H9 (cell line): ENCODE data around the gene PYGL. TPM values are rescaled to one million over a fixed set of nuclear protein-coding genes. Genes with fewer than 3 reads are reported as not detected.

ENCODE experiments used
- DNase-seq: peaks from one replicate; pipeline ENCODE4 v3.0.0-alpha.2; 2017
- H2AFZ ChIP-seq: one replicate; pipeline ENCODE4 v1.6.1; 2013; ENCODE audit warnings: mild to moderate bottlenecking, low read length, control low read depth, moderate library complexity
- H2AK5ac ChIP-seq: 2 replicates; pipeline ENCODE4 v1.6.1; 2013; ENCODE audit warnings: low read length, control low read depth, mixed read lengths; ENCODE audit not compliant: insufficient read length
- H2BK120ac ChIP-seq: one replicate; pipeline ENCODE4 v1.6.1; 2013; ENCODE audit warnings: low read depth, mild to moderate bottlenecking, low read length, control low read depth, inconsistent platforms; ENCODE audit not compliant: poor library complexity, severe bottlenecking
- H2BK12ac ChIP-seq: 2 replicates; pipeline ENCODE4 v1.6.1; 2013; ENCODE audit warnings: low read length, control low read depth, mixed read lengths, low read depth; ENCODE audit not compliant: insufficient read length
- H2BK15ac ChIP-seq: 2 replicates; pipeline ENCODE4 v1.6.1; 2013; ENCODE audit warnings: low read depth, low read length, control low read depth
- H2BK20ac ChIP-seq: one replicate; pipeline ENCODE4 v1.6.1; 2013; ENCODE audit warnings: low read depth, mild to moderate bottlenecking, low read length, control low read depth, inconsistent platforms; ENCODE audit not compliant: poor library complexity, severe bottlenecking
- H2BK5ac ChIP-seq: 2 replicates; pipeline ENCODE4 v1.6.1; 2013; ENCODE audit warnings: low read length, control low read depth, mixed read lengths; ENCODE audit not compliant: insufficient read length
- H3K14ac ChIP-seq: 2 replicates; pipeline ENCODE4 v1.6.1; 2013; ENCODE audit warnings: low read length, control low read depth; ENCODE audit not compliant: insufficient read depth
- H3K18ac ChIP-seq: 2 replicates; pipeline ENCODE4 v1.6.1; 2013; ENCODE audit warnings: low read depth, mild to moderate bottlenecking, mixed read lengths, low read length, control low read depth; ENCODE audit not compliant: insufficient read length
- H3K23ac ChIP-seq: 2 replicates; pipeline ENCODE4 v1.6.1; 2013; ENCODE audit warnings: low read length, control low read depth, mixed read lengths, low read depth; ENCODE audit not compliant: insufficient read length
- H3K23me2 ChIP-seq: 2 replicates; pipeline ENCODE4 v1.6.1; 2013; ENCODE audit warnings: low read depth, mild to moderate bottlenecking, mixed read lengths, low read length, control low read depth; ENCODE audit not compliant: insufficient read length, poor library complexity, severe bottlenecking
- H3K27ac ChIP-seq: 2 replicates; pipeline ENCODE4 v1.5.1; 2013; ENCODE audit warnings: low read length, control low read depth, mixed read lengths, low read depth; ENCODE audit not compliant: insufficient read length
- H3K27me3 ChIP-seq: 2 replicates; pipeline ENCODE4 v1.6.1; 2013; ENCODE audit warnings: low read length, control low read depth, inconsistent platforms; ENCODE audit not compliant: insufficient read depth
- H3K4ac ChIP-seq: 2 replicates; pipeline ENCODE4 v1.6.1; 2013; ENCODE audit warnings: low read depth, mild to moderate bottlenecking, control low read depth, inconsistent platforms, low read length, moderate library complexity
- H3K4me1 ChIP-seq: 2 replicates; pipeline ENCODE4 v1.6.1; 2013; ENCODE audit warnings: low read length, control low read depth, inconsistent platforms; ENCODE audit not compliant: insufficient read depth
- H3K4me2 ChIP-seq: 2 replicates; pipeline ENCODE4 v1.6.1; 2013; ENCODE audit warnings: low read length, control low read depth, mixed read lengths; ENCODE audit not compliant: insufficient read length, insufficient read depth
- H3K56ac ChIP-seq: 2 replicates; pipeline ENCODE4 v1.6.1; 2013; ENCODE audit warnings: low read depth, mild to moderate bottlenecking, mixed read lengths, low read length, control low read depth; ENCODE audit not compliant: insufficient read length
- H3K79me1 ChIP-seq: 2 replicates; pipeline ENCODE4 v1.6.1; 2013; ENCODE audit warnings: low read depth, mild to moderate bottlenecking, moderate library complexity, low read length, control low read depth, inconsistent platforms; ENCODE audit not compliant: insufficient read depth, poor library complexity, severe bottlenecking
- H3K79me2 ChIP-seq: 2 replicates; pipeline ENCODE4 v1.6.1; 2013; ENCODE audit warnings: low read length, control low read depth, inconsistent platforms; ENCODE audit not compliant: insufficient read depth
- H3K9ac ChIP-seq: 2 replicates; pipeline ENCODE4 v1.6.1; 2013; ENCODE audit warnings: low read length, control low read depth, mixed read lengths; ENCODE audit not compliant: insufficient read length; ENCODE audit errors: extremely low read depth
- H3K9me3 ChIP-seq: one replicate; pipeline ENCODE4 v1.6.1; 2013; ENCODE audit warnings: low read depth, low read length, inconsistent platforms; ENCODE audit not compliant: control insufficient read depth
- H3T11ph ChIP-seq: one replicate; pipeline ENCODE4 v1.6.1; 2013; ENCODE audit warnings: mild to moderate bottlenecking, low read length, control low read depth, inconsistent platforms
- H4K20me1 ChIP-seq: one replicate; pipeline ENCODE4 v1.6.1; 2013; ENCODE audit not compliant: control insufficient read depth, insufficient read length, insufficient read depth
- H4K5ac ChIP-seq: 2 replicates; pipeline ENCODE4 v1.6.1; 2013; ENCODE audit warnings: low read depth, mild to moderate bottlenecking, mixed read lengths, low read length, control low read depth; ENCODE audit not compliant: insufficient read length
- H4K8ac ChIP-seq: replicated peaks from 2 replicates; pipeline ENCODE4 v1.6.1; 2013; ENCODE audit warnings: low read length, control low read depth, mixed read lengths, low read depth; ENCODE audit not compliant: insufficient read length
- H4K91ac ChIP-seq: 2 replicates; pipeline ENCODE4 v1.6.1; 2013; ENCODE audit warnings: low read depth, mild to moderate bottlenecking, moderate library complexity, mixed read lengths, low read length, control low read depth; ENCODE audit not compliant: insufficient read length
- H3K27ac Mint-ChIP-seq, 3 experiments: 2 replicates in 2 of 3; 3 replicates in 1 of 3; pipeline ENCODE4 v1.8.0; 2020 to 2021; ENCODE audit warnings: mixed read lengths in 3 of 3, mild to moderate bottlenecking in 1 of 3, moderate library complexity in 1 of 3
- H3K27me3 Mint-ChIP-seq: 2 replicates; pipeline ENCODE4 v1.8.0; 2021; ENCODE audit warnings: low read depth, mild to moderate bottlenecking, moderate library complexity, mixed read lengths
- H3K36me3 Mint-ChIP-seq, 3 experiments: 2 replicates in 2 of 3; 3 replicates in 1 of 3; pipeline ENCODE4 v1.8.0; 2020 to 2021; ENCODE audit warnings: low read depth in 3 of 3, mixed read lengths in 3 of 3; ENCODE audit not compliant: insufficient read depth in 1 of 3
- H3K4me1 Mint-ChIP-seq, 2 experiments: 2 replicates each; pipeline ENCODE4 v1.8.0; 2020; ENCODE audit warnings: mixed read lengths in 2 of 2
- H3K4me3 Mint-ChIP-seq, 2 experiments: 2 replicates in 1 of 2; 3 replicates in 1 of 2; pipeline ENCODE4 v1.8.0; 2020 to 2021; ENCODE audit warnings: mild to moderate bottlenecking in 2 of 2, mixed read lengths in 2 of 2, moderate library complexity in 1 of 2
- H3K9me3 Mint-ChIP-seq, 2 experiments: 2 replicates in 1 of 2; 3 replicates in 1 of 2; pipeline ENCODE4 v1.8.0; 2020; ENCODE audit warnings: mild to moderate bottlenecking in 2 of 2, mixed read lengths in 2 of 2, moderate library complexity in 1 of 2
- WGBS: extraction: QIAGEN DNeasy Blood & Tissue Kit; methylation state at CpG from one replicate; pipeline ENCODE4 v1.1.7; 2013; ENCODE audit warnings: missing lambda C conversion rate, low lambda C conversion rate, mixed read lengths; ENCODE audit not compliant: insufficient read length; ENCODE audit errors: extremely low coverage; 5-methylcytosine and 5-hydroxymethylcytosine counted together
- total RNA-seq: library from RNA; stranded (reverse); gene quantifications from 2 replicates; pipeline ENCODE4 v1.2.1, GENCODE V29; 2021
- TF ChIP-seq, protein P1 (sequence below): fragments of 200-600 bp; sonication (generic); conservative IDR thresholded peaks from 3 replicates; pipeline ENCODE4 v1.8.0; 2021; ENCODE audit warnings: antibody characterized with exemption, mild to moderate bottlenecking

PYGL gene
- total RNA-seq, 1 experiment from 2014 or later = 53.8 TPM

DNA sequence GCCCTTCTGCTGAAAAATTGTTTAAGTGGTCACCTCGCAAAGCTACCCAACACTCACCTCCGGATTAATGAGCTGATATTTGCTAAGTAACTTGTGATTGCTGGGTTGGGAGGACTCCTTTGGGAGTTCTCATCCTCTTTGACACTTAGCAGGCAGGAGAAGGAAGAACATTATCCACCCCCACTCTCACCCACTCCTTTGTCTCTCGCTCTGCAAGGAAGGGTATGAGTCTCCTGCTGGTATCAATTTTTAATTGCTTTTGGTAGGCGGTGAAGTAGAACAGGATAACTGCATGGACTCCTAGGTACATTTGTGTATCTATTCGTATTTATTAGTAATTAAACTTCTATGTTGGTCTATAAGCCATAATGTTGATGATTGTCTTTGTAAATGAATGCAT lies 79.3 kb downstream of the PYGL start:
- no peak for DNase-seq
- no peaks in the 10 kb centered on the region for H3K23me2 ChIP-seq
- no peaks in the 10 kb centered on the region for H3K9me3 Mint-ChIP-seq
- no peak overlapping the region for H4K5ac ChIP-seq
- H2BK20ac ChIP-seq = no peak overlapping the region
- H3K4me1 Mint-ChIP-seq = peaks cover 23% of the 10 kb centered on the region in 2 experiments
- no peak overlapping the region for H2BK5ac ChIP-seq
- no peak overlapping the region for H3K27ac Mint-ChIP-seq
- no peak overlapping the region for H3K56ac ChIP-seq
- H3K14ac ChIP-seq = no peak overlapping the region
- no peak overlapping the region for H3K18ac ChIP-seq
- H3K4me1 ChIP-seq = peaks cover 4% of the 10 kb centered on the region
- H2BK12ac ChIP-seq = no peak overlapping the region
- no peak overlapping the region for H3K4me3 Mint-ChIP-seq
- no peak overlapping the region for H3T11ph ChIP-seq
- H3K4me2 ChIP-seq = no peak overlapping the region
- H3K36me3 Mint-ChIP-seq = no peaks in the 10 kb centered on the region
- H3K79me1 ChIP-seq = no peaks in the 10 kb centered on the region
- no peak overlapping the region for H4K91ac ChIP-seq
- H4K20me1 ChIP-seq = no peaks in the 10 kb centered on the region
- no peaks in the 10 kb centered on the region for H3K27me3 ChIP-seq
- no peaks in the 10 kb centered on the region for H3K79me2 ChIP-seq
- H3K9me3 ChIP-seq = no peaks in the 10 kb centered on the region
- no peak overlapping the region for H2AK5ac ChIP-seq
- no peak overlapping the region for H3K23ac ChIP-seq
- no peak overlapping the region for H2BK15ac ChIP-seq
- H3K4ac ChIP-seq = no peak overlapping the region
- H4K8ac ChIP-seq = no peak overlapping the region
- TF ChIP-seq, protein P1, sequence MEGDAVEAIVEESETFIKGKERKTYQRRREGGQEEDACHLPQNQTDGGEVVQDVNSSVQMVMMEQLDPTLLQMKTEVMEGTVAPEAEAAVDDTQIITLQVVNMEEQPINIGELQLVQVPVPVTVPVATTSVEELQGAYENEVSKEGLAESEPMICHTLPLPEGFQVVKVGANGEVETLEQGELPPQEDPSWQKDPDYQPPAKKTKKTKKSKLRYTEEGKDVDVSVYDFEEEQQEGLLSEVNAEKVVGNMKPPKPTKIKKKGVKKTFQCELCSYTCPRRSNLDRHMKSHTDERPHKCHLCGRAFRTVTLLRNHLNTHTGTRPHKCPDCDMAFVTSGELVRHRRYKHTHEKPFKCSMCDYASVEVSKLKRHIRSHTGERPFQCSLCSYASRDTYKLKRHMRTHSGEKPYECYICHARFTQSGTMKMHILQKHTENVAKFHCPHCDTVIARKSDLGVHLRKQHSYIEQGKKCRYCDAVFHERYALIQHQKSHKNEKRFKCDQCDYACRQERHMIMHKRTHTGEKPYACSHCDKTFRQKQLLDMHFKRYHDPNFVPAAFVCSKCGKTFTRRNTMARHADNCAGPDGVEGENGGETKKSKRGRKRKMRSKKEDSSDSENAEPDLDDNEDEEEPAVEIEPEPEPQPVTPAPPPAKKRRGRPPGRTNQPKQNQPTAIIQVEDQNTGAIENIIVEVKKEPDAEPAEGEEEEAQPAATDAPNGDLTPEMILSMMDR = no peak
- H3K9ac ChIP-seq = no peak overlapping the region
- no peak overlapping the region for H2BK120ac ChIP-seq
- H2AFZ ChIP-seq = no peak overlapping the region
- H3K27me3 Mint-ChIP-seq = peaks cover 12% of the 10 kb centered on the region
- H3K27ac ChIP-seq = no peak overlapping the region
- no CpG with 5 or more reads among the region's 5 CpGs for WGBS
